ENCODE results near the gene GNG2.

DNA sequence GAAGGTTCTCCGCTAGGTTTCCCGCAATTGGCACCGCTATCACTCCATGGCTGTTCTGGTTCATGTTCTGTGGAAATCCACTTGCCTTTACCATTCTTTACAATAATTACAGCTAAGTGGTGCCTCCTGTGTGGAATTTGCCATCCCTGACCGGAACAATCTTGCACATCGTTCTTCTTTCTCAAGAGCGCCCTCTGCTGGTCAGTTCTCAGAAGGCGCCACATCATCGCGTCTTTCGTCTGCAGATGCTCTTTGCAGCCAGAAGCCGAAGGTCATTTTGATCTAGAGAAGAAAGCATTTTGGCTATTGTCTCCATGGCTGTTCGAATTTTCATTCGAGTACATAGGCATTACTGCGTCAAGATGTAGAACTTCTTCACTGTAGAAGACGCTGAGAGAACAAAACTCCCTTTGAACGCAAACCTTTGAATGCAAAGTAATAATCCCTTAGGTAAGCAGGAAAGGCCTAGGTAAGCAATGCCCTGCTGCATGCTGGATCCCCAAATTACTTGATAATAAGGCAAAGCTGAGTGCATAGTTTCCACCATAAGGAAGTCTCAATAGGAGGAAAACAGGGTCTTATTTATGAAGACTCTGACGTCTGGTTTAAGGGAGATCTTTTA lies 118.8 kb downstream of the GNG2 start:
- TF ChIP-seq POLR2A (IDR thresholded peaks at IDR 0.05) (no peak), POLR2AphosphoS5 (IDR thresholded peaks at IDR 0.05) (peak in 1 of 3 donors; percentile 57)
- TF ChIP-seq, protein P1, sequence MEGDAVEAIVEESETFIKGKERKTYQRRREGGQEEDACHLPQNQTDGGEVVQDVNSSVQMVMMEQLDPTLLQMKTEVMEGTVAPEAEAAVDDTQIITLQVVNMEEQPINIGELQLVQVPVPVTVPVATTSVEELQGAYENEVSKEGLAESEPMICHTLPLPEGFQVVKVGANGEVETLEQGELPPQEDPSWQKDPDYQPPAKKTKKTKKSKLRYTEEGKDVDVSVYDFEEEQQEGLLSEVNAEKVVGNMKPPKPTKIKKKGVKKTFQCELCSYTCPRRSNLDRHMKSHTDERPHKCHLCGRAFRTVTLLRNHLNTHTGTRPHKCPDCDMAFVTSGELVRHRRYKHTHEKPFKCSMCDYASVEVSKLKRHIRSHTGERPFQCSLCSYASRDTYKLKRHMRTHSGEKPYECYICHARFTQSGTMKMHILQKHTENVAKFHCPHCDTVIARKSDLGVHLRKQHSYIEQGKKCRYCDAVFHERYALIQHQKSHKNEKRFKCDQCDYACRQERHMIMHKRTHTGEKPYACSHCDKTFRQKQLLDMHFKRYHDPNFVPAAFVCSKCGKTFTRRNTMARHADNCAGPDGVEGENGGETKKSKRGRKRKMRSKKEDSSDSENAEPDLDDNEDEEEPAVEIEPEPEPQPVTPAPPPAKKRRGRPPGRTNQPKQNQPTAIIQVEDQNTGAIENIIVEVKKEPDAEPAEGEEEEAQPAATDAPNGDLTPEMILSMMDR (IDR thresholded peaks at IDR 0.05 in 8 of 11, conservative IDR thresholded peaks at IDR 0.05 in 3 of 11) = peak; percentile 71 to 96 (median 88)
